Posterior cingulate gyrus (tissue), 11 donors: ENCODE results near the gene RBP3.
A peak's percentile ranks its signal among the peaks of the same experiment; 100 is the strongest.

ENCODE experiments used
- DNase-seq, 10 donors: peaks; one replicate each; pipeline versions ENCODE4 v3.0.0 to v3.0.0-alpha.2; 2020 to 2021; ENCODE audit warnings: mixed read lengths in 3 of 10
- intact Hi-C: fragments of 100-400 bp; cut with DNase I; formaldehyde crosslinking; loops from one replicate; pipeline ENCODE4 v1.15.1; 2023

RBP3 gene

DNA sequence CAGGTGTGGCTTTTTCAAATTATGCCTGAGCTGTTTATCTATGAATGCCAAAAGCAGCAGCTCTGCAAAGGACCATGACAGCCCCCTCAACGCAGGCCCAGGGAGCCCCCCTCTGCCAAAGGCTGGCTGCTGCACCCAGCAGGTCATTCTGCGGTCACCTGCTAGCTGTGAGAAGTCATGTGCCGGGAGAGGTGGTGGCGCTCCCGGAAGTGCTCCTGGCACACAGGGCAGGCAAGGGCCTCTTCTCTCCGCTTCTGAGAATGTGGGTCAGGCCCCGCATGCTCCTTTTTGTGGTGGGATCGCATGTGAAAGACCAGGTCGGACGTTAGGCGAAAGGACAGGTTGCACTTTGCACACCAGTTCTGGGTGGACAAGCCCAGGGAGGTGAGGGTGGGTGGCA, 19.5 kb downstream of the RBP3 start:
- intact Hi-C loops = no loop called here
- DNase-seq = no peak

DNA sequence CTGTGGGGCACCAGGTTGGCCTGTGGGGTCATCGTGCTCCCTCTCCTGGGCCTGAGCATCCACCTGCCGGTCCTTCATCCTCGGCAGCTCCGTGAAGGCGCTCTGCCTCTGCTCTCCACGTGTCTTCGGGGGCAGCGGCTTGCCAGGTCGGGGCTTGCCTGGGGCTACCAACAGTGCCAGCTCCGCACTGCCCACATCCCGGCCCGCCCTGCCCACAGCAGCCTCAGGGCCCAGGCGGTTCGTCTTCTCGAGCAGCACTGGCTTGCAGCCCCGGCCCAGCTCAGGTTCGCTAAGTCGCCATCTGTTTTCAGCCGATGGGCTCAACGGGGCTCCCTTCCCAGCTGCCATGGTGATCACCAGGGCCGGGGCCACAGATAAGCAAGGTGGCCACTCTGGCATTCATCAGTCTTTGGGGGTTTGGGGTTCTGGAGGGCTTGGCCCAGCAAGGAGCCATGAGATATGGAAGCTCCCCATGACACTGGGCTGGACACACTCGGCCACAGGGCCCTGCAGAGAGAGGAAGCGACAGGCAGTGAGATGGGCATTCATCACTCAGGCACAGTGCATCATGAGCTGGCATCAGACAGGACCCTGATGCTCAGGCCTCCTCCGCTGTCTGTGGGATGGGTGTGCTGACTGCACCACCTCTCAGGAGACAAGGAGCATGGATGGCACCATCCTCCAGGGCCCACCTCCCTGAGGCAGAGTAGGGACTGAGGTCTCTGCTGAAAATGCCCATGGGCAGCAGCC, 20.4 kb downstream of the RBP3 start:
- peak in 2 of 10 donors; percentile 7 to 11 for DNase-seq

DNA sequence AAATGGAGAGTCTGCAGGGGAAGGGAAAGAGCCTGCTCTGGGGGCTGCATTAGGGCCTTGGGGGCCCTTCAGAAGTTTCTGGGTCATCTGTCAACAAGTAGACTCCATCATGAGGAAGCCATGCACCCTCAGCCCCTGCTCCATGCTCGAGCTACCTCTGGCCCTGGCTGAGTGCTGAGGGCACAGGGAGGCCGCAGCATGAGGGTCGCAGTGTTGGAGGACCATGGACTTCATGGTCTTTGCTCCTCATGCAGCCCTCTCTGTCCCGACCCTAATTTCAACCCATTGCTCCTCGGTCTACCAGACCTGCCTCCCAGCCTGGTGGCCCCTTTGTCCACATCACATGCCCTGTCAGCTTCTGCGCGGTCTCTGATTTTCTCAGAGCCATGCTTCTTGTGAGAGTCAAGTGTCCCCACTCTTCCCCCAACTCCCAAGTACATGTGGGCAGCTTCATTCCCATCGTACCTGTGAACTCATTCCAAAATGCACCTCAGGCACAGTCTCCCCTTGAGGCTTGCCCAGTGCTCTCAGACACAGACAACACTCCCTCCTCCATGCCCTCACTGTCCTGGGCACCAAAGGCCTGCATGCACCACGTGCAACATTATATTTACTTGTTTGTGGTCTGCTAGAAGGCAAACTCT, 21.2 kb downstream of the RBP3 start:
- peak in 1 of 10 donors; percentile 4 for DNase-seq

More for the DNA sequence above, 20.4 kb downstream of the RBP3 start:
- intact Hi-C loops = no loop called here

GRCh38 chr10:47370015-47370767, 22.0 kb downstream of the RBP3 start:
- intact Hi-C loops = no loop called here
- DNase-seq = peak in 2 of 10 donors; percentile 2 to 27

More for the DNA sequence above, 21.2 kb downstream of the RBP3 start:
- intact Hi-C loops = no loop called here

DNA sequence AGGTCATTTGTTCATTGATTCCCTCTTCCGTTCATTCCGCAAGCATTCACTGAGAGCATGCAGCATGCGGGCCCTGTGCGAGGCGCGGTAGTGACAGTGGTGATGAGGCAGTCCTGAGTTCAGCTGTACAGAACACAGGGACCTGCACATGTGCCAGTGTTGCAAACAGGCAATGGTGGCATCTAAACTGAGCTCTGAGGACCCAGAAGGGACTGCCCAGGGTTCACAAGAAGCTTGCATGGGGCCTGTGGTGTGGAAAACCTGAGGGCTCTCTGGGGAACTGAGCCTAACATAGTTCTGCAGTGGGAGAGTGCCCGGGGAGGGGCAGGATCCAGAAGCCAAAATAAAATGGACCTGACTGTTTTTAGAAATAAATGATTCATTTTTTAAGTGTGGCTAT, 22.7 kb downstream of the RBP3 start:
- peak in 2 of 10 donors; percentile 8 to 33 for DNase-seq

DNA sequence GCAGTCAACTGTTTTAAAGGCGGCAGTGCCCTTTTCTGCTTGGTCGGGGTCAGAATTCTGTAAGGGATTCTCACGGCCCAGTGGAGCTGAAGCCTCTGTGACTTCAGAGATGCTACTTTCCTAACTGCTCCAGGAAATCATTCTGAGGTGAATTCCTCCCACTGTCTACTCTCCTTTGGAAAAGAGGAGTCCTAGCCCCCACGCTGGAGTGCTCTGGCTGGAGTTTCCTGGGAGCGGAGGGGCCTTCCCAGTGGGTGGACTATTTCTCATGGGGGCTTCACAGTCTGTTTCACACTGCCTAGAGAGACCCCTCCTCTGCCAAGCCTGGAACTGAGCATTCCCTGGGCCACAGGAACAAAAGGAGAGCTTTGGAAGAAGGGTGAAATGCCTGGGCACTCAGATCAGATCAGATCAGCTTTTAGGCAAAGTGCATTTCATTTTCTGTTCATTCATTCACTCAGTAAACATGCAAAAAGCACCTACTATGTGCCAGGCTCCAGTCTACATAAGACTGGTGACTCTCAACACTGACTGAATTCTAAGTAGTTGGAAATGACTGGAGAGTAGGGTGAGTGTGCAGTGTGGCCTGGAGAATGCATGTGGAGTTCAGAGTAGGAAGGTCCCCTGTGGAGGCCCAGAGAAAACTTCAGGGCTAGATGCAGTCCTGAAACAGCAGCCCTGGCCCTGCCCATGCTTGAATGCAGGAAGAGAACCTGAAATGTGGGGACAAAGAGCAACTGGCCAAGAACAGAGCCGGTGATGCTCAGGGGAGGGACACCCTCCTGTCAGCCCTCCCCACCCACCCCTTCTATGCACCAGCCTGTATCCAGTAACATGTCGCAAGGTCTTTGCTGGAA, 23.7 kb downstream of the RBP3 start:
- DNase-seq = peak in 2 of 10 donors; percentile 2 to 29
- intact Hi-C loops = no loop called here

More for the DNA sequence above, 22.7 kb downstream of the RBP3 start:
- intact Hi-C loops = no loop called here

DNA sequence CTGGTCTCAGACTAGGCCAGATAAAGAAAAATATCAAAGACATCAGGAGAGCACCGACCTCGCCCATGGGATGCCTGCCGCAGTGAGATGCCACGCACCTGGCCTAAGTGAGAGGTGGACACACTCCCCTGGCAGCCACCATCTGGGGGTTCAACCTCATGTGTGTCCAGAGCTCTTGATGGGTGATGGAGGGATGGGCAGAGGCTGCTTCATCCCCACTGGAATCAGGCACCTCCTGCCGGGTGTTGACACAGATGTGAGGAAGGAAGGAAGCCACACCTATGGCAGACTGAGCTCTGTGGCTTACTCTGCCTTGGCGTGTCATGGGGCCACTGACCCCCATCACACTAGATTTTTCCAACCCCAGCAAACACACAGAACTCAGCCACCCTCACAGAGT, 24.6 kb downstream of the RBP3 start:
- peak in 1 of 10 donors; percentile 67 for DNase-seq
- intact Hi-C loops = no loop called here

GRCh38 chr10:47374611-47375536, 26.7 kb downstream of the RBP3 start:
- intact Hi-C loops = no loop called here

DNA sequence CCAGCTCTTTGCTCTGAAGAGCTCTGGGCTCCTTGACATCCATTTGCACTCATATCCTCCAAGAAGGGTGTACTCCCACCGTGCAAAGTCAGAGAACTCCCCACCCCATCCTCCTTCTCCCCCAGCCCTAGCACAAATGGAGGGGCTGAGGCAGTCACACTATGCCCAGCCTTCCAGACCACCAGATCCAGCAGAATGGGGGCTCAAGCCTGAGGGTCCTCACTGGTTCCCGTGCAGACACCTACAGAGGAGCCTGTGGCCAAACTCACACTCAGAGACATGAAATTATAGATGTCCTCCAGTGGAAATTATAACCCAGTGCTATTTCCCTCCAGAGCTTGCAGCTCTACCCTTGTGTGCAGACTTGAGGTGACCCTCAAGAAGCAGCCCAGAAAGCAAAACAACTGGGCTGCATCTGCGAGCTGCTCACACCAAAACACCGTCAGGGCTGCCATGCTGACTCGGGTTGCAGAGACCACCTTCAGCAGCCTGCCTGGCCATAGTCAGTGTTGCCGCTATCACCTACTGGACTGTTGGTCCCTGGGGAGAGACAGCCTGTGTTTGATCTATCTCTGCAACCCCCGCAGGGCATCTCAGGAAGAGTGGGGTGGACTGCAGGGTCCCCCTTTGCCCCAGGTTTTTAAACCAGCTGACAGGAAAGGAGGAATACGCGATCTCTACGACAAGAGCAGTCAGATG, 28.5 kb downstream of the RBP3 start:
- intact Hi-C loops = no loop called here
- DNase-seq = no peak

More at GRCh38 chr10:47374611-47375536, 26.7 kb downstream of the RBP3 start:
- peak in 1 of 10 donors; percentile 15 for DNase-seq

DNA sequence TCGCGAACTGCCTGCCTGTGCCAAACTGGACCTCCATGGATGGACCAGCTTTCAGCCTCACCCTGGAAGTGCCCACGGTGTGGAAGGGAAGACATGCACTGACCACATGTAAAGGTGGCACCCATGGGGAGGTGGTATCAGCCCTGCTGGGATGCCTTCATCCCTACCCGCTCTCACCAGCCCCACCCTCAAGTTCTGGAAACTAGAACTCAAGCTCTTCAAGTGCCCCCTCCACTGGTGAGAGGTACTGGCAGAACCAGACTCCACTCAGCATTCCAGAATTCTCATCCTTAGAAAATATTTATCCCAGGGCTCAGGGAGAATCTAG, 30.0 kb downstream of the RBP3 start:
- intact Hi-C loops = no loop called here
- no peak for DNase-seq

DNA sequence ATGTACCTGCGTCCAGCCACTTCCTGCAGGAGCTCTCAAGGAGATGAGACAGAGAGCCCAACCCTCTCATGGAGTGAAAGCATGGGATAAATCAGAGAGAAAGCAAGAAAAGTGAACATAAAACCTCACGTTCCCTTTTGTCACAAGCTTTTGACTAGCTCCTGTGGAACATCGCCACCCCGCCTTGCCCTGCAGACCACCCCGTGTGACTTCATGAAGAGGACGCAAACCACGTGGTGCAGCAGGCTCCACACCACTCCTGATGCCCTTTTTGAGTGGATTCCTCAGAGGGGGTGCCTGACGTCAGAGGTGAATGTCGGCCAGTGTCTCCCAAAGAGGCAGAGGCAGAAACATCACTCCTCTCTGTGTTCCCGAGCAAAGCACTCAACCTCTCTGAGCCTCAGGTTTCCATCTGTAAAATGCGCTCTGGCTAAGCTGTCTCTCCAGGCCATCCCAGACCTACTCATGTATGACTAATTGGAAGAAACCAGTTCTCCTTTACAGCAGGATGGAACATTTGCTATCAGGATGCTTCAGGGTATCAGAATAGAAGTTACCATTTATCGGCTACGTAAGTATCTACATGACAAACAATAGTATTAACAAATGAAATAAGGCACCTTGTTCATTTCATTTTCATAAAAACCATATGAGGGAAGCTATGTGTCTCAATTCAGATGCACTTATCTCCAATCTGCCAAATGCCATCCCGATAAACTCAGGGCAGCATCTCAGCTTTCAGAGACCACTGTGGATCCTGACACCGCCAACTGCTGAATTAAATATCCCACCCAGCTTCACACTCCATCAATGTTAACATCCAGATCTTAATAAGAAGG, 30.7 kb downstream of the RBP3 start:
- intact Hi-C loops = no loop called here
- DNase-seq = no peak

GRCh38 chr10:47379445-47379785, 31.3 kb downstream of the RBP3 start:
- DNase-seq = no peak
- intact Hi-C loops = no loop called here

DNA sequence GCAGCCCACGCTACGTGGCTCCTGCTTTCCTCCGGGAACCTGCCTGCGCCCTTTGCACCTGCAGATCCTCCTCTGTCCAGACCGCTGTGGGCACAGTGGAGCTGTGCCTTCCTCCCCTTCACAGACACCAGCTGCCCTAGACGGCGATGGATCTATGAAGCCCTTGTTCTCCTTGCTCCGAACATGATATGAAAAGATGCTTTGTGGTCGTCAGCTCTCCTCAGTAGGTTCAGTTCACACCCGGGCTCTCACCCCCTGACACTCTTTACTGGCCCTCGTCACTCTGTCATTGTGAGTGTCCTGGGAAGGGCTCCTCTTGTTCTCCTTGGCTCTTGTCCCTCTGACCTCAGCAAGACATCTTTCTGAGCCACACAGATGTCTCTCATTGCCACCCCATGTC, 31.7 kb downstream of the RBP3 start:
- peak in 7 of 10 donors; percentile 50 to 94 (median 63) for DNase-seq
- intact Hi-C loops = no loop called here

DNA sequence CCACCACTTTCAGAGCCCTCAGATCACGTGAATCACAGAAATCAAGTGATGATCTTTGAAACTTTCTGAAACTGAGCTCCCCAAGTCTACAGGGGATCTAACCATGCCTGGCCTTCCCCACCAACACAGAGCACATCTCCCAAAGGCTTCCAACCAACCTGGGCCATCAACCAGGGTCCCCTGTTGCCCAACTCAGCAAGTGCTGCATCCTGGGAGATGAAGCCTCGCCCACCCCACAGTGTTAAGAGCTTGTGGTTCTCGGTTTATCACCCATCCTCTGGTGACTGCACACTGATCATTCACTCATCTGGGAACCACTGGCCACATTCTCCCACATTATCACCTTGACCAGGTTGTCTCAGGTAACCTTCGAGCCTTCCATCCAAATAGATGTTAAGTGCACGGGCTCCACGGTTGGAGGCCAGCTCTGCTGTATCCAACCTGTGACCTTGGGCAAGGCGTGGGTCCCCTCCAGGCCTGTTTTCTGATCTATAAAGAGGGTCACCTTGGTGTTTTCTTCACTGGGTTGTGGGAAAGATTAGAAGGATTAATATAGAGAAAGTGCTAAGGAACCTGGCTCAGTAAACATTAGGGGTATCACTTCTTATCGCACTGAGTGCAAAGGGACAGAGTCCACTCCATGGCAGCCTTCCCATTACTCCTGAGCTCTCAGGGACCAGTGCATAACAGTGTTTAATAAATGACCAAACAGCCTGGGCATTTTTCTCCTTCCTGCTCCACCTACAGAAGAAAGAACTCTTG, 32.4 kb downstream of the RBP3 start:
- DNase-seq = no peak
- intact Hi-C loops = no loop called here

DNA sequence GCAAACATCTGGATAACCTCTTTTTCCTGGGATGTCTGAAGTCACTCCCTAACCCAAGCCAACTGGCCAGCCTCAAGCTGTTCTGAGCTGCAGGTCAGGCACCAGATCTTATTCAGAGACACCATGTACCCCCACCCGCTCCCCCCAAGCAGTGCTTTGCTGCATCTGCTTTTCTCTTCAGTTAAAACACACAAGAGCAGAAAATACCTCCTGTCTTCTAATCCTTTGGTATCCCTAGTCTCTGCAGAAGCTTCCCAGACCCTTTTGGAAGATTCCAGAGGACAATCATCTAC, 32.9 kb downstream of the RBP3 start:
- intact Hi-C loops = no loop called here

GRCh38 chr10:47381427-47382379, 33.5 kb downstream of the RBP3 start:
- intact Hi-C loops = no loop called here
- peak in 1 of 10 donors; percentile 87 for DNase-seq

More for the DNA sequence above, 32.9 kb downstream of the RBP3 start:
- no peak for DNase-seq
